GM12872 (cell line): ENCODE data around the gene SMPX.

Source experiments
- TF ChIP-seq, protein P1 (sequence below): IDR thresholded peaks from 3 replicates; pipeline ENCODE4 v1.5.1; 2011; ENCODE audit warnings: low read depth, mild to moderate bottlenecking, low read length, moderate library complexity; ENCODE audit not compliant: insufficient read depth

The SMPX gene

GRCh38 chrX:21657318-21658151, 100.4 kb downstream of the SMPX start:
- TF ChIP-seq, protein P1, sequence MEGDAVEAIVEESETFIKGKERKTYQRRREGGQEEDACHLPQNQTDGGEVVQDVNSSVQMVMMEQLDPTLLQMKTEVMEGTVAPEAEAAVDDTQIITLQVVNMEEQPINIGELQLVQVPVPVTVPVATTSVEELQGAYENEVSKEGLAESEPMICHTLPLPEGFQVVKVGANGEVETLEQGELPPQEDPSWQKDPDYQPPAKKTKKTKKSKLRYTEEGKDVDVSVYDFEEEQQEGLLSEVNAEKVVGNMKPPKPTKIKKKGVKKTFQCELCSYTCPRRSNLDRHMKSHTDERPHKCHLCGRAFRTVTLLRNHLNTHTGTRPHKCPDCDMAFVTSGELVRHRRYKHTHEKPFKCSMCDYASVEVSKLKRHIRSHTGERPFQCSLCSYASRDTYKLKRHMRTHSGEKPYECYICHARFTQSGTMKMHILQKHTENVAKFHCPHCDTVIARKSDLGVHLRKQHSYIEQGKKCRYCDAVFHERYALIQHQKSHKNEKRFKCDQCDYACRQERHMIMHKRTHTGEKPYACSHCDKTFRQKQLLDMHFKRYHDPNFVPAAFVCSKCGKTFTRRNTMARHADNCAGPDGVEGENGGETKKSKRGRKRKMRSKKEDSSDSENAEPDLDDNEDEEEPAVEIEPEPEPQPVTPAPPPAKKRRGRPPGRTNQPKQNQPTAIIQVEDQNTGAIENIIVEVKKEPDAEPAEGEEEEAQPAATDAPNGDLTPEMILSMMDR, result no peak

DNA sequence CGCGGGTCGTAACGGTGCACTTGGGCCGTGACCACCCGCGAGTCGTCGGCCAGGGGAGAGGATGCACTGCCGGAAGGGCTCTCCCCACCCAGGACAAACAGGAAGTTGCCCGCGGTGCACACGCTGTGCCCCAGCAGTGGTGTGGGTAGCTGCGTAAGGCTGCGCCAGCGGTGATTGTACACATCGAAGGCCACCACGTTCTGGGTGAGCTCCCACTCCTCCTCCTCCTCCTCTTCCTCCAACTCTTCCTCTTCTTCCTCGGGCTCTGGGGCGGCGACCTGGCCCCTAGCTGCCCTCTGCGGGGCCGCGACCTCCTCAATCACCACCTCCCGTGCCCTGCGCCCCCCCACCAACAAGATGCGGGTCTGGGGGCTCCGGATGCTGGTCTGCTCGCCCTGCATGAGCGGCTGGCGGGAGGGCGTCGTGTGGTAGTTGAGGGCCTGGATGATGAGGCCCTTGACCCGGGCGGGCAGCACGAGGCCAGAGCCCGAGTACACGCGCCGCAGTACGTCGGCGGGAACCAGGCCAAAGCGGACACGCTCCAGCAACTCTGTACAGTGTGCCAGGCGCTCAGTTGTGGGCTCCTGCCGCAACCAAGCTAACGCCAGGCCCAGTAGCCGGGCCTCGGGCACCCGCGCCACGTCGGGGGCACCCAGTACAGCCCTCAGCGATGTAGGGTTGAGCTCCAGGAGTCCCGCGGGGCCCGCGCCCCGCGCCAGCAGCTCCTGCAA, 101.2 kb downstream of the SMPX start:
- TF ChIP-seq, protein P1, result no peak
